Endodermal cell (in vitro differentiated cells): ENCODE measurements around the gene NDUFC2. TPM values are rescaled to one million over a fixed set of nuclear protein-coding genes. Genes with fewer than 3 reads are reported as not detected.
A peak's percentile ranks its signal among the peaks of the same experiment; 100 is the strongest.

ENCODE experiments used
- DNase-seq: peaks from one replicate; pipeline ENCODE4 v3.0.0-alpha.2; 2017
- H3K27ac ChIP-seq: 2 replicates; pipeline ENCODE4 v1.5.1; 2013; ENCODE audit warnings: mild to moderate bottlenecking, low read depth, low read length, moderate library complexity
- H3K27me3 ChIP-seq: 2 replicates; pipeline ENCODE4 v1.6.1; 2013; ENCODE audit warnings: mild to moderate bottlenecking, low read length, moderate library complexity; ENCODE audit not compliant: insufficient read depth, control insufficient read depth, poor library complexity, severe bottlenecking
- H3K36me3 ChIP-seq: 2 replicates; pipeline ENCODE4 v1.7.0; 2013; ENCODE audit warnings: mild to moderate bottlenecking, low read length, moderate library complexity; ENCODE audit not compliant: control insufficient read depth, insufficient read depth
- H3K4me1 ChIP-seq: one replicate; pipeline ENCODE4 v1.7.0; 2013; ENCODE audit warnings: low read length; ENCODE audit not compliant: control insufficient read depth, insufficient read depth
- H3K4me3 ChIP-seq: 2 replicates; pipeline ENCODE4 v1.5.1; 2013; ENCODE audit warnings: mild to moderate bottlenecking, low read length, moderate library complexity
- H3K9ac ChIP-seq: 2 replicates; pipeline ENCODE4 v1.6.1; 2013; ENCODE audit warnings: mild to moderate bottlenecking, low read length, moderate library complexity; ENCODE audit not compliant: poor library complexity, severe bottlenecking; ENCODE audit errors: extremely low read depth
- H3K9me3 ChIP-seq: 2 replicates; pipeline ENCODE4 v1.6.1; 2013; ENCODE audit warnings: mild to moderate bottlenecking, low read length, moderate library complexity; ENCODE audit not compliant: control insufficient read depth
- H3K27ac Mint-ChIP-seq: 2 replicates; pipeline ENCODE4 v1.8.0; 2020; ENCODE audit warnings: mixed read lengths
- H3K27me3 Mint-ChIP-seq: 2 replicates; pipeline ENCODE4 v1.8.0; 2021; ENCODE audit warnings: mild to moderate bottlenecking, mixed read lengths; ENCODE audit not compliant: insufficient read depth
- H3K36me3 Mint-ChIP-seq: 2 replicates; pipeline ENCODE4 v1.8.0; 2020; ENCODE audit warnings: low read depth, mixed read lengths
- H3K4me1 Mint-ChIP-seq: 2 replicates; pipeline ENCODE4 v1.8.0; 2020; ENCODE audit warnings: mixed read lengths
- H3K4me3 Mint-ChIP-seq: 2 replicates; pipeline ENCODE4 v1.8.0; 2020; ENCODE audit warnings: mild to moderate bottlenecking, moderate library complexity, mixed read lengths
- H3K9me3 Mint-ChIP-seq: 2 replicates; pipeline ENCODE4 v1.8.0; 2020; ENCODE audit warnings: mild to moderate bottlenecking, mixed read lengths
- WGBS, 2 experiments: methylation state at CpG; one replicate each; pipeline versions ENCODE4 v1.1.5 to v1.1.7; 2013; ENCODE audit warnings: missing lambda C conversion rate in 2 of 2, mixed read lengths in 1 of 2; ENCODE audit not compliant: insufficient coverage in 1 of 2, insufficient read length in 1 of 2; 5-methylcytosine and 5-hydroxymethylcytosine counted together
- total RNA-seq, 2 donors: library from RNA; stranded (reverse); fragmentation: NEBNext Ultra II Directional in 1 of 2; extraction: Animal tissue kit (Norgen Biotek cat#: 25700) in 1 of 2; gene quantifications; 2 replicates in 1 of 2; 3 replicates in 1 of 2; pipeline ENCODE4 v1.2.1, GENCODE V29; 2021
- TF ChIP-seq, protein P1 (sequence below): fragments of 200-600 bp; sonication (generic); conservative IDR thresholded peaks from 2 replicates; pipeline ENCODE4 v1.5.0; 2021; ENCODE audit warnings: antibody characterized with exemption, mild to moderate bottlenecking

Gene NDUFC2
- total RNA-seq, 2 donors from 2014 or later = 255 to 275 TPM

DNA sequence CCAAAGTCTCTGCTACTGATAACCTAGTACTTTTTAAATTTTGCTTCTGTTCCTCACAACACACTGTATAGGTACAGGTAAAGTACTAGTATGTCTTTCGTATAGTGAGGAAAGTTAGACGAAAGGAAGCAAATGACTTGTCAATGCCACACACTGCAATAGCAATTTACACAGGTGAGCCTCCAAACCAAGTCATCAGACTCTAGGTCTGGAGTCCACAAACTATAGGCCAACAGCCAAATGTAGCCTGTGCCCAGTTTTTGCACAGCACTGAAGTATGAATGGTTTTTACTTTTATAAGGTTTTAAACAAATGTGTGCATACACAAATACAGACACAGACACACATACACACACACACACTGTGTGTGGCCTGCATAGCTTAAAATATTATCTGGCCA, 31.6 kb upstream of the NDUFC2 start:
- no peaks in the 10 kb centered on the region for H3K27me3 Mint-ChIP-seq
- Histone ChIP-seq H3K27me3 (no peaks in the 10 kb centered on the region), H3K9ac (no peak overlapping the region), H3K36me3 (peaks cover 50% of the 10 kb centered on the region), H3K27ac (peak overlapping the region; percentile 94), H3K4me3 (no peak overlapping the region), H3K4me1 (no peaks in the 10 kb centered on the region), H3K9me3 (no peaks in the 10 kb centered on the region)
- no peaks in the 10 kb centered on the region for H3K9me3 Mint-ChIP-seq
- H3K27ac Mint-ChIP-seq = no peak overlapping the region
- H3K4me1 Mint-ChIP-seq = peaks cover 4% of the 10 kb centered on the region
- TF ChIP-seq, protein P1, sequence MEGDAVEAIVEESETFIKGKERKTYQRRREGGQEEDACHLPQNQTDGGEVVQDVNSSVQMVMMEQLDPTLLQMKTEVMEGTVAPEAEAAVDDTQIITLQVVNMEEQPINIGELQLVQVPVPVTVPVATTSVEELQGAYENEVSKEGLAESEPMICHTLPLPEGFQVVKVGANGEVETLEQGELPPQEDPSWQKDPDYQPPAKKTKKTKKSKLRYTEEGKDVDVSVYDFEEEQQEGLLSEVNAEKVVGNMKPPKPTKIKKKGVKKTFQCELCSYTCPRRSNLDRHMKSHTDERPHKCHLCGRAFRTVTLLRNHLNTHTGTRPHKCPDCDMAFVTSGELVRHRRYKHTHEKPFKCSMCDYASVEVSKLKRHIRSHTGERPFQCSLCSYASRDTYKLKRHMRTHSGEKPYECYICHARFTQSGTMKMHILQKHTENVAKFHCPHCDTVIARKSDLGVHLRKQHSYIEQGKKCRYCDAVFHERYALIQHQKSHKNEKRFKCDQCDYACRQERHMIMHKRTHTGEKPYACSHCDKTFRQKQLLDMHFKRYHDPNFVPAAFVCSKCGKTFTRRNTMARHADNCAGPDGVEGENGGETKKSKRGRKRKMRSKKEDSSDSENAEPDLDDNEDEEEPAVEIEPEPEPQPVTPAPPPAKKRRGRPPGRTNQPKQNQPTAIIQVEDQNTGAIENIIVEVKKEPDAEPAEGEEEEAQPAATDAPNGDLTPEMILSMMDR = no peak
- H3K4me3 Mint-ChIP-seq = no peak overlapping the region
- WGBS, 2 experiments = 85% methylated on average over 2 of the region's 2 CpGs; no CpG with 5 or more reads in 1 of the 2 experiments
- peaks cover 42% of the 10 kb centered on the region for H3K36me3 Mint-ChIP-seq
- DNase-seq = no peak

DNA sequence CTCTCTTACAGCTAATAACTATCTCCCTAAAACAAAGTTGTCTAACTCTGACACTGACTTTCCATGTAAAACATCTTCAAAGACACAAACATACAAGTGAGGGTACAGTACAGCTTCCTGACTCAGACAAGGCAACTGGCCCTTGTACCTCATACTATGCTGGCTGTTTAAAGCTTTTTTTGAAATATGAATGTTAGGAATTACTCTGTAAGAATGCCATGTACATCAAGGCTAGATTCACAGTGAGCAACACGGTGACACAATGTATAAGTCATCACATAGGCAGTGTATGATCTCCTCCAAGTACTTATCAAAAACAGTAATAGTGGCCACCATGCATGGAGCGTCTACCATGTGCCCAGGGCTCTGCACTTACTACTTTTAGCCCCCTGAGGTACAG, 31.2 kb upstream of the NDUFC2 start:
- H3K36me3 Mint-ChIP-seq = peaks cover 44% of the 10 kb centered on the region
- no peak overlapping the region for H3K27ac Mint-ChIP-seq
- Histone ChIP-seq H3K27ac (no peak overlapping the region), H3K27me3 (no peaks in the 10 kb centered on the region), H3K9ac (no peak overlapping the region), H3K36me3 (peaks cover 50% of the 10 kb centered on the region), H3K4me1 (no peaks in the 10 kb centered on the region), H3K9me3 (no peaks in the 10 kb centered on the region), H3K4me3 (no peak overlapping the region)
- no peak for DNase-seq
- H3K9me3 Mint-ChIP-seq = no peaks in the 10 kb centered on the region
- peaks cover 4% of the 10 kb centered on the region for H3K4me1 Mint-ChIP-seq
- TF ChIP-seq, protein P1 = no peak
- no peak overlapping the region for H3K4me3 Mint-ChIP-seq
- no peaks in the 10 kb centered on the region for H3K27me3 Mint-ChIP-seq
- 92 to 96% methylated on average over 2 of the region's 2 CpGs for WGBS, 2 experiments

DNA sequence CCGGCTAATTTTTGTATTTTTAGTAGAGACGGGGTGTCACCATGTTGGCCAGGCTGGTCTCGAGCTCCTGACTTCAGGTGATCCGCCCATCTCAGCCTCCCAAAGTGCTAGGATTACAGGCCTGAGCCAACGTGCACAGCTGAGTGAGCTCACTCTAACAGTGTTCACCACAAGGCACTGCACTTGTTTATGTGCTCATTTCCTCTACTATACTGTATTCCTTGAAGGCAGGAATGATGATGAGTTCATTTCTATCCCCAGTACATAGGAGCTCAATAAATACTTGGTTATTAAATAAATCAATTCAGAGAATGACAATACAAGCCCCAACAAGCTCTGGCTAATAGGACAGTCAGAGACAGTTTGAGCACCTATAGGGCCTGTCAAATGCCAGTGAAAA, 30.7 kb upstream of the NDUFC2 start:
- H3K9ac ChIP-seq = no peak overlapping the region
- H3K36me3 Mint-ChIP-seq = peaks cover 42% of the 10 kb centered on the region
- no peak for DNase-seq
- H3K27ac ChIP-seq = no peak overlapping the region
- no peaks in the 10 kb centered on the region for H3K27me3 Mint-ChIP-seq
- H3K4me1 ChIP-seq = no peaks in the 10 kb centered on the region
- no peak overlapping the region for H3K4me3 Mint-ChIP-seq
- H3K9me3 ChIP-seq = no peaks in the 10 kb centered on the region
- H3K27me3 ChIP-seq = no peaks in the 10 kb centered on the region
- peaks cover 50% of the 10 kb centered on the region for H3K36me3 ChIP-seq
- 92 to 94% methylated on average over 4 to 5 of the region's 5 CpGs for WGBS, 2 experiments
- no peak overlapping the region for H3K4me3 ChIP-seq
- no peak overlapping the region for H3K27ac Mint-ChIP-seq
- H3K4me1 Mint-ChIP-seq = peaks cover 4% of the 10 kb centered on the region
- TF ChIP-seq, protein P1 = no peak
- no peaks in the 10 kb centered on the region for H3K9me3 Mint-ChIP-seq
